ENCODE results near the gene VWCE.
A peak's percentile ranks its signal among the peaks of the same experiment; 100 is the strongest.

The VWCE gene

DNA sequence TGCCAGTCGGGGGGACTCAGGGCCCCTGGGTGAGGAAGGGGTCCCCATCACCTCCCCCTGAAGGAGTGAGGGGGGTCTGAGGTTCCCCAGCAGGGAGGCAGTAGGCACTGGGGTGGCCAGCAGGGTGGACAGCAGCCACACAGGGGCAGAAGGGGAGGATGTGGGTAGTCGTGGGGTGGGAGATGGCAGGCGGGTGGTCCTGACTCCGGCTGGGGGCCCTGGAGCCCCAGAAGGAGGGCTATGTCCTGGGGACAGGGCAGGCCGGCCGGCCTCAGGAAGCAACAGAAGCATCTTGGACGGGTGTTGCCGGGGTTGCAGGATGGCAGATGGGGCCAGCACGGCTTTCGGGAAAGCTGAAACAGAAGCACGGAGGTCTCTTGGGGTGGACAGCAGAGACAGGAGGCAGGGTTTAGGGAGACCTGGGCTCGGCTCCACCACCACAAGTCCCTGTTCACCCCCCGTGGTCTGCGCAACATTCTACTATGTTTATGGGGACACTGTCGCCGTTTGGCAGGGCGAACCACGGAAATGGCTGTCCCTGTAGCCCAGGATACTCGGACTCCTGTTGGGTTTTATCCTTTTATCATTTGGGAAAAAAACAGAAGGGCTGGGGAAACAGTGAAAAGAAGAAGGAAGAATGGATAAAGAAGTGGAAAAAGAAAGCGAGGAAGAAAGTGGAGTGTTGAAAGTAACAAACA is 14.1 kb downstream of the VWCE start:
- no peak for DNase-seq (ENCODE audit: low read depth)

DNA sequence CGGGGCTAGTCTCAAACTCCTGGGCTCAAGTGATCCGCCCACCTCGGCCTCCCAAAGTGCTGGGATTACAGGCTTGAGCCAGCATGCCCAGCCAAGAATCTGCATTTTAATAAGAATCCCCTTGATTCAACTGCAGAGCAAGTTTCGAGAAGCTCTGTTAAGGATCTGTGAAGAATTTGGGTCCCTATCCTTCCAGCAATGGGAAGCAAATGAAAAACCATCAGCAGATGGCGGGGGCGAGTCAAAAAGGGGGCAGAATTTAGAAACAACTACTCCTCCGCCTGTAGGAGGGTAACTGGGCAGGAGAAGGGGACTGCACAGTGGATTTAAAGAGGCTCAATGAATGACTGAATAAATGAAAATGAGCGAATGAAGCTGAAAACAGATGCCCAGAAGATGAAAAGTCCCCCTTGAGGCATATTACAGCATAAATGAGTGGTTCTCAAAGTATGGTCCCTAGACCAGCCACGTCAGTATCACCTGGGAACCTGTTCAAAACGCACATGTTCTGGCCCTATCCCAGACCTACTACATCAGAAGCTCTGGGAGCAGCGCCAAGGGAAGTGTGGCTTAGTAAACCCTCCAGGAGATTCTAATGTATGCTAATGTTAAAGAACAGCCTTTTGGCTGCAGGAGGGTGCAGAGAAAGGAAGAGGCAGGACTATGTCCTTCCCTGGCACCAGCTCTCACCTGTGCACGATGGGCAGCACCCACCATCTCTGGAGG is 15.0 kb downstream of the VWCE start:
- DNase-seq (ENCODE audit: low read depth), result no peak

- DNase-seq (ENCODE audit: low read depth), result no peak
Measured at GRCh38 chr11:61278001-61278470, 17.1 kb downstream of the VWCE start.

- no peak for DNase-seq (ENCODE audit: low read depth)
Measured at GRCh38 chr11:61277186-61278000, 17.7 kb downstream of the VWCE start.

- DNase-seq (ENCODE audit: low read depth), result no peak
Measured at GRCh38 chr11:61275191-61275590, 19.9 kb downstream of the VWCE start.

- DNase-seq (ENCODE audit: low read depth), result no peak
Measured at GRCh38 chr11:61274084-61274483, 21.0 kb downstream of the VWCE start.

DNA sequence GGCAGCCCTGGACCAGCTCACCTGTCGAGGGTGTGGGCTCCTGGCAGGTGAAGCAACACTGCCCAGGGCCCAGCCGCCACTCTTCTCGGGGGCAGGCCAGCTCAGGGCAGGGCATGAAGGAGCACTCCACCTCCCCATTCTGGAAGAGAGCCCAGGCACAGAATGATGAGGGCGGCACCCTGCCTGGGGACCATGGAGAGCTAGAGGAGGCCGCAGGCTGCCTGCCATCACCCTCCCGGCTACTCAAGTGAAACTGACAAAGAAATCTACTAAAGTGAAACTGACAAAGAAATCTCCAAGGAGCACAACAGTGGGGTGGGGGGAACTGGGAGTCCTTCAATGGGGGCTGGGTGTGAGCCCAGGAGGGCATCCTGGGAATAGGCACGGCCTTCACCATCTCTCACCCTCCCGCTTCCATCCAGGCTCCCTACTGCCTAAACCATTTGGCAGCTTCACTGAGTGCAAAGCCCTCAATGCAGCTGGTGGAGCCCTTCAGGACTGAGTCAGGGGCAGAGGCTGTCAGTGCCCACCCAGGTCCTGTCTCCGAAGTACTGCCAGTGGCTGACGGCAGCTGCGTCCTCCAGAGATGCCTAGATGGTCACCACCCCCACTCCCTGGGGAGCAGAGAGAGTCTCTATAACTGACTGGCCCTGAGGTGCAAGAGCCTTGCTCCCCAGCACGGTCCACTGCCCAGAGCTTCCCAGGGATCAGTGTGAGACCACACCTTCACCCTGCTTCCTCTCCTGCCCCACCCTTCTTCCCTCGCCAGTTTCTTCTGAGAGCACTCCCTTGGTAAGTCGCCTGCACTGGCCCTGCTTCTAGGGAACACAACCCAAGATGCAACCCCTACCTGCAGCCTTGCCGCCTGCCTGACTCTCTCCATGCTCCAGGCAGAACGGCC is 21.7 kb downstream of the VWCE start:
- DNase-seq (ENCODE audit: low read depth), result no peak

GRCh38 chr11:61272731-61273130 is 22.4 kb downstream of the VWCE start:
- no peak for DNase-seq (ENCODE audit: low read depth)

GRCh38 chr11:61270354-61271076 is 24.6 kb downstream of the VWCE start:
- DNase-seq (ENCODE audit: low read depth), result peak; percentile 10

- no peak for DNase-seq (ENCODE audit: low read depth)
Measured at GRCh38 chr11:61268588-61269250, 26.4 kb downstream of the VWCE start.

- DNase-seq (ENCODE audit: low read depth), result no peak
Measured at GRCh38 chr11:61267437-61267841, 27.7 kb downstream of the VWCE start.

GRCh38 chr11:61266602-61267001 is 28.5 kb downstream of the VWCE start:
- no peak for DNase-seq (ENCODE audit: low read depth)

- no peak for DNase-seq (ENCODE audit: low read depth)
Measured at GRCh38 chr11:61265357-61265756, 29.8 kb downstream of the VWCE start.

DNA sequence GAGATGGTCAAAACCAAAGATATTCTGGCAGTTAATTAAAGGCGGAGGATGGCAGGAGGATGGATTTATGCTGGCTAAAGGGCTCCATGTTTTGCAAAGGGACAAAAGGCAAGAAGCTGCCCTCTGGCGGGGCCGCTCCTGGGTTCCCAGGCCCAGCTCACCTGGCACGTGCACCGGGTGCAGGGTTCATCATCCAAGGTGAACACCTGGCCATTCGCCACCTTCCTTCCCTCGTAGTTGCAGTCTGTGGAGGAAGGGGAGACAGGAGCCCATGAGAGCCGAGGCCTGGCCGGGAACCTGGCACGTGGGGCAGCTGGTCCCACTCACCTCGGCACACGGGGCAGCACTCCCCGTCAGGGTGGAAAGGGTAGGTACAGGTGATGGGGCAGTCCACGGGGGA is 30.3 kb downstream of the VWCE start:
- no peak for DNase-seq (ENCODE audit: low read depth)

DNA sequence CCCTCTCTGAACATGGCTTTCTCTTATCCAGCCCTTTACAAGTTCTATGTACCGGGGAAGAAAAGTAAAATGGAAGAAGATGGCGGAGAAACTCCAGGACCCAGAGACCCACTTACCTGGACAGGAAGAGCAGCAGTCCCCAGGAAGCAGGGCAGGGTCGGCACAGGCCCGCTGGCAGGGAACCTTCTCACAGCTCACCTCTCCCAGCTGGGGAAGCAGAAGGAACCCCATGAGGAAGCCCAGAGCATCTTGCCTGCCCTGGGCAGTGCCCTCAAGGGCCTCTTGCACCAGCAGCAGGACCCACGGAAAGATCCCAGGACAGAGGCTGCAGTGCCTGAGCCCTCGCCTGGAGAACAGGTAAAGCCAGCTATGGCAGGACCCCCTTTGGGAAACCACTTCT is 30.7 kb downstream of the VWCE start:
- no peak for DNase-seq (ENCODE audit: low read depth)

GRCh38 chr11:61259363-61259762 is 35.8 kb downstream of the VWCE start:
- no peak for DNase-seq (ENCODE audit: low read depth)

DNA sequence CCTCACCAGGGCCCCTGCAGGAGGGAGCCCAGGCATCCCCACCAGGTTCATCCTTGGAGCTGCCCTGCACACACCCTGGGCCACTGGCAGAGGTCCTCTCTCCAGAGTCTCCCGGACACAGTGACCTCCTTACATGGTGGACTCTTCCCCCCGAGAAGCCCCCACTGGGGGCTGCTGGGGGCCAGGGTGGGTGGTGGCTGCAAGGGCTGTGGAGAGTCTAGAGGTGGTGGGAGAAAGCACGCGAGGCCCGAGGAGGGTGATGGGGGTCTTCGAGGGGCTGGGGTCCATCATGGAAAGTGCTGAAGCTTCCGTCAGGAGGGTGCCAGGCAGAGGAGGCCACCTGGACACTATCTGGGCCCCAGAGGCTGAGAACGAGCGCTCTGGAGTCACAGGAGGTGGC is 36.6 kb downstream of the VWCE start:
- DNase-seq (ENCODE audit: low read depth), result no peak

- DNase-seq (ENCODE audit: low read depth), result no peak
Measured at GRCh38 chr11:61256710-61257482, 38.2 kb downstream of the VWCE start.

DNA sequence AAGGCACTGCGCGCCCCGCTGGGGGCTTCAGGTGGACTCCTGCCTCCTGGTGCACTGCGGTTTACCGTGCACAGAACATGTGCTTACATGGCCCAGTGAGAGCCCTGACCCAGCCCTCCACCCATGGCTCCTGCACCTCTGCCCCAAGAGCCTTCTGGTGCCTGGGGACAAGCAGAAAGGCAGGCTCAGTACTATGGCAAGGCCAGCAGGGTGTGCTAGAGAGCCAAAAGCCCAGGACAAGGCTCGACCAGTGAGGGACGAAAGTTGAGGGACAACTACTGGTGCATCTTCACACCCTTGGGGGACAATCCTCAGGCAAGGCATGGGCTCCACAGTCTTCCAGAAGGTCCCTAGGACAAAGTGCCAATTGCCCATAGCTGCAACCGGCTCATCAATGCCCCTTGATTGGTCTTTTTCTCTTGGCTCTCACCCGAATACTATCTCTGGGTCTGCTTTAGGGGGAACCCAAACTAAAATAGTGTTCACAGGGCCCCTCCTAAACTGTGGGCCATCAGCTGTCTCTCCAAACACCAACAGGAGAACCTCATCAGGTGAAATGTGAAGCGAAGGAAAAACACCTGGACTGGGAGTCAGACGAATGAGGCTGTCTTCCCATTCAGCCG is 40.6 kb downstream of the VWCE start:
- peak; percentile 40 for DNase-seq (ENCODE audit: low read depth)

Measured in fibroblast of gingiva (primary cell).